Measurements from ENCODE around the gene EPYC.

The EPYC gene

DNA sequence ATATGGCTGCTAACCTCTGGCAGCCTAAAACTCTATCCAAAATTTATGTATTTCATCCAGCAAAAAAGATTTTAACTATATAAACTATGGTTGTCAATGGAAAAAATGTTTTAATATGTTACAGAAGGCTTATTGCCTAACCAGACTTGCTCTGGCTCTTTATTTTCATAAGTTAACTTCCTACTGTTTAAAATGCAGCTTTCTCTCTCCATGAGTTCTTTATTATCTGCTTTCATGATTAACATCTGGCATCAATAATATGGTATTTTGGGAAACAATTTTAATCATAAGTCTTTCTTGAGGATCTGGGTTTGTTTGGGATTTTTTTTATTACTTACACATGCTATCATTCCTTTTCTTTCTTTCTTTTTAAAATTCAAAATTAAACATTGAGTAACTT lies 32.5 kb upstream of the EPYC start:
- DNase-seq (ENCODE audit: insufficient read length, low spot score) (no peak), FAIRE-seq (no peak)
- TF ChIP-seq, protein P1, sequence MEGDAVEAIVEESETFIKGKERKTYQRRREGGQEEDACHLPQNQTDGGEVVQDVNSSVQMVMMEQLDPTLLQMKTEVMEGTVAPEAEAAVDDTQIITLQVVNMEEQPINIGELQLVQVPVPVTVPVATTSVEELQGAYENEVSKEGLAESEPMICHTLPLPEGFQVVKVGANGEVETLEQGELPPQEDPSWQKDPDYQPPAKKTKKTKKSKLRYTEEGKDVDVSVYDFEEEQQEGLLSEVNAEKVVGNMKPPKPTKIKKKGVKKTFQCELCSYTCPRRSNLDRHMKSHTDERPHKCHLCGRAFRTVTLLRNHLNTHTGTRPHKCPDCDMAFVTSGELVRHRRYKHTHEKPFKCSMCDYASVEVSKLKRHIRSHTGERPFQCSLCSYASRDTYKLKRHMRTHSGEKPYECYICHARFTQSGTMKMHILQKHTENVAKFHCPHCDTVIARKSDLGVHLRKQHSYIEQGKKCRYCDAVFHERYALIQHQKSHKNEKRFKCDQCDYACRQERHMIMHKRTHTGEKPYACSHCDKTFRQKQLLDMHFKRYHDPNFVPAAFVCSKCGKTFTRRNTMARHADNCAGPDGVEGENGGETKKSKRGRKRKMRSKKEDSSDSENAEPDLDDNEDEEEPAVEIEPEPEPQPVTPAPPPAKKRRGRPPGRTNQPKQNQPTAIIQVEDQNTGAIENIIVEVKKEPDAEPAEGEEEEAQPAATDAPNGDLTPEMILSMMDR (IDR thresholded peaks at IDR 0.05; ENCODE audit: insufficient read depth, missing control alignments): no peak

DNA sequence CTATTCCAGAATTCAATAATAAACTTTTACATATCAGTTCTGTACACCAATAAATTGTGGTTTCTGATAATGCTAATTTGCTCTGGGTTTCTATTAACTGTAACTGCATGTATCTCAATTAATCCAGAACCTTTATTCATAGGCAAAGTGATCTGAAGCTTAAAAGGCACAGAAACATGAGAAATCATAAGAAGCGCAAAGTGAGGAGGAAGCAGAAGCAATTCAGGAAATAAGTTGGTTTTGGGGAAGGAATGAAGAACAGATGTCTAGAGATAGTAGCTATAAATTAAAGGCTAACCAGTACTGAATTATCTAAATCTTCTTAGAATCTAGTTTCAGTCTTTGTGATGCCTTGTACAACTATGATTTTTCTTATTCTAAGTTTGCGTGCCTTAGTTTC lies 28.5 kb upstream of the EPYC start:
- FAIRE-seq: no peak
- TF ChIP-seq, protein P1 (IDR thresholded peaks at IDR 0.05; ENCODE audit: insufficient read depth, missing control alignments): no peak
- DNase-seq (ENCODE audit: insufficient read length, low spot score): no peak

DNA sequence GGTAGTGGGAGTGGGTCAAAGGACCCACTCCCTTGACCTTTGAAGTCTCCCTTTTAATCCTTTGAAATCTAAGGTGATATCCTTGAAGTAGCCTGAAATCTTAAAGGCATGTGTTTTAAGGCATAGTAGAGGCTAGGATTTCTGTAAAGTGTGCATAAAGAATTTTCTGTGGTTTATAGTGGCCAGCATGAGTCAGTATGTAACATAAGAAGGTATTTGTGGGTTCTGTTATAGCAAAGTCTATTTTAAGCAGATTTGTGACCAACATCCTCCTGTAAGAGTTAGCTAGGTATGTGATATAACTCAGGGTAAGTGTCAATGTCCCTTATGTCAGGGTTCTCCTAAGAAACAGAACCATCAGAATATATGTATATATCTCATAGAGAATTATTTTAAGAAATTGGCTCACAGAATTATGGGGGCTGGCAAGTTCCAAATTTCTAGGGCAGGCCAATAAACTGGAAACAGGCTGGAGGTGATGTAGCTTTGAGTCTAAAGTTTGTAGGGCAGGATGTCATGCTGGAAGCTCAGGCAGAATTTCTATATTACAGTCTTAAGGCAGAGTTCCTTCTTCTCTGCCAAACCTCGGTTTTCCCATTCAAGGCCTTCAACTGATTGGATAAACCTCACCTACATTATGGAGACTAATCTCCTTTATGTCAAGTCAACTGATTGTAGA lies 18.7 kb upstream of the EPYC start:
- DNase-seq (ENCODE audit: insufficient read length, low spot score): no peak
- FAIRE-seq: no peak
- TF ChIP-seq, protein P1 (IDR thresholded peaks at IDR 0.05; ENCODE audit: insufficient read depth, missing control alignments): no peak

DNA sequence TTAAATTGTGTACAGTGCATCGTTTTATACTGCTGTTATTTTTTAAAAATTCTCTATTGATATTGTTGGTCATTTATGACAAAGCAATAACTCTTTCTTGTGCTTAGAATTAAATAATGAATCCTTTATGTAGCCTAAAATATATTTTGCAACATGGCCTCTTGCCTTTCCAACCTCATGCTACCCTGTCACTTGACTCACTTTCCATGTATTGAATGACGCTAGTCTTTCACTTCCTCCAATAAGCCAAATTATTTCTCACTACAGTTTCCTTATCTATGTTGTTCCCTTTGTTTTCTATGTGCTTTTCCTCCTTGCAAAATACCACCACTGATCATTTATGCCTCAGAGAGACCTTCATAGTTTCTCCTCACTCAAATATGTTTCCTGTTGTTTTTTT lies 16.3 kb upstream of the EPYC start:
- DNase-seq (ENCODE audit: insufficient read length, low spot score) (no peak), FAIRE-seq (no peak)
- TF ChIP-seq, protein P1 (IDR thresholded peaks at IDR 0.05; ENCODE audit: insufficient read depth, missing control alignments): no peak

DNA sequence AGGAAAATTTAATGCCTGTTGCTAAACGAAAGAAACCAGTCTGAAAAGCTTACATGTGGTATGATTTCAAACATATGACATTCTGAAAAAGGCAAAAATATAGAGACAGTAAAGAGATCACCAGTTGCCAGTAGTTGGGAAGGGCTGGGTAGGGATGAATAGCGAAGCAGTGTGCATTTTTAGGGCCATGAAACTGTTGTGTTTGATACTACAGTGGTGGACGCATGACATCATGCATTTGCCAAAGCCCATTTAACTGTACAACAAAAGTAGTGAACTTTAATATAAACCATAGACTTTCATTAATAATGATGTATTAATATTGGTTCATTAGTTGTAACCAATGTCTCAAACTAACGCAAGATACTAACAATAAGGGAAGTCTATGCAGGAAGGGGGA lies 14.7 kb upstream of the EPYC start:
- TF ChIP-seq, protein P1 (IDR thresholded peaks at IDR 0.05; ENCODE audit: insufficient read depth, missing control alignments): no peak
- DNase-seq (ENCODE audit: insufficient read length, low spot score) (no peak), FAIRE-seq (no peak)

DNA sequence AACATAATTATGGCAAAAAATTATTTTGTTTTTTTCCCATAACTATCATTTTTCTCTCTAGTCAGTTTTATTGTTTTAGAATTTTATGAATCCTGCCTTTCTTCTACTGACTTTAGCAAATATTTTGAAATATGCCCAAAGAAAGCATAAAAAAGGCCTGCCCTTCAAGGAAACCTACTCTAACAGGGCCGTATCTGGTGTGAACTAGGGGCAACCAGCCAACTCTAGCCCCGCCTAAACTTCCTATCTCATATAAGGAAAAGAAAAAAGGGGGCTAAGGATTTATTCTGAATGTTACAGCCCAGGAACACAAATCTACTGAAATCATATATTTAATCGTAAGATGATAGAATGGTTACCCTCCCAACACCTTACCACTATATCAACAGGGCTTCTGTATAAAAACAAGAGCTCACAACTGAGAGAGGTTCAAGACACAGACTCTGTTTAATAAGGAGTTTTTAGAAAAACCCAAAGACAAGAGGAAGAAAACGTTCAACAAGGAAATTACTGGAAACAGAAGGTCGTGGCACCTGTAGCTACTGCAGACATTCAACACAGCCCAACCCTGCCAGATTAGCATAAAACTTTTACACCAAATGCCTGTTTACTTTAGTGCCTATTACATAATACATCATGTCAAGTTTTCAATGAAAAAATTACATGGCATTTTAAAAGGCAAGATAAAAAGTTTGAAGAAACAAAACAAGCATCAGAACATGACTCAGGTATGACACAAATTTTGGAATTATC lies 12.9 kb upstream of the EPYC start:
- TF ChIP-seq, protein P1 (IDR thresholded peaks at IDR 0.05; ENCODE audit: insufficient read depth, missing control alignments): no peak
- FAIRE-seq (no peak), DNase-seq (ENCODE audit: insufficient read length, low spot score) (no peak)

DNA sequence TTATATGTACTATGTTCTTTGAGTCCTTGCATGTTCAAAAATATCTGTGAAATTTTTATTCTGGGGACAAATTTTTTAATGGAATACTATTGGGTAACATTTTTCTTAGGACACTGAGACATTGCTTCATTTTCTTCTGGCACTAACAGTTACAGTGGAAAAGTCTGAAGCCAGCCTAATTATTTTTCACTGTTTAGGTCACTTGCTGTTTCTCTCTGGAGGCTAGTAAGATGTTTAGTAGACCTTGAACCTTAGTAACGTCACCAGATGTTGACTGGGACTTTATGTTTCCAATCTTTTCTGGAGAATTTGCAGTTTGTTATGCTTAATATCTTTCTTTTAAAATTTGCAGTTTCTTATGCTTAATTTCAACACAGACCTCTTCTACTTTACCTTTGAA lies 12.3 kb upstream of the EPYC start:
- DNase-seq (ENCODE audit: insufficient read length, low spot score) (no peak), FAIRE-seq (no peak)
- TF ChIP-seq, protein P1 (IDR thresholded peaks at IDR 0.05; ENCODE audit: insufficient read depth, missing control alignments): no peak

Measured in D721Med (cell line).